Measurements from ENCODE around the gene VEZF1. TPM values are rescaled to one million over a fixed set of nuclear protein-coding genes. Genes with fewer than 3 reads are reported as not detected.

VEZF1 gene
- total and polyA plus RNA-seq, 12 donors: 17.5 to 81.2 (median 60.7) TPM

- 1% methylated on average over 50 to 81 of the region's 85 CpGs for WGBS, 2 donors
- Histone ChIP-seq H3K36me3 (no peaks in the 10 kb centered on the region), H3K27me3 (peaks cover 0 to 4% (median 0%) of the 10 kb centered on the region in 7 donors), H3K4me1 (peaks cover 16 to 63% (median 60%) of the 10 kb centered on the region in 9 donors), H3K4me3 (peak overlapping the region; percentile 67 to 98 (median 84)), H3K9me3 (no peaks in the 10 kb centered on the region), H3K27ac (peak overlapping the region; percentile 97 to 100 (median 99))
- TF ChIP-seq CTCF (IDR thresholded peaks at IDR 0.05): peak in 1 of 9 donors; percentile 8
- intact Hi-C loops (cut with DNase I): loop anchor here in 8 of 10 donors (2.0 to 10.0 kb wide), 8 partner anchors 32 to 62 kb away; partner anchors contain the start of gene VEZF1 (in 5 of the 8)
- DNase-seq (peak; percentile 88 to 93), ATAC-seq (peak; percentile 77 to 92 (median 88))
Measured at GRCh38 chr17:57954397-57955182, 33.5 kb downstream of the VEZF1 start.

DNA sequence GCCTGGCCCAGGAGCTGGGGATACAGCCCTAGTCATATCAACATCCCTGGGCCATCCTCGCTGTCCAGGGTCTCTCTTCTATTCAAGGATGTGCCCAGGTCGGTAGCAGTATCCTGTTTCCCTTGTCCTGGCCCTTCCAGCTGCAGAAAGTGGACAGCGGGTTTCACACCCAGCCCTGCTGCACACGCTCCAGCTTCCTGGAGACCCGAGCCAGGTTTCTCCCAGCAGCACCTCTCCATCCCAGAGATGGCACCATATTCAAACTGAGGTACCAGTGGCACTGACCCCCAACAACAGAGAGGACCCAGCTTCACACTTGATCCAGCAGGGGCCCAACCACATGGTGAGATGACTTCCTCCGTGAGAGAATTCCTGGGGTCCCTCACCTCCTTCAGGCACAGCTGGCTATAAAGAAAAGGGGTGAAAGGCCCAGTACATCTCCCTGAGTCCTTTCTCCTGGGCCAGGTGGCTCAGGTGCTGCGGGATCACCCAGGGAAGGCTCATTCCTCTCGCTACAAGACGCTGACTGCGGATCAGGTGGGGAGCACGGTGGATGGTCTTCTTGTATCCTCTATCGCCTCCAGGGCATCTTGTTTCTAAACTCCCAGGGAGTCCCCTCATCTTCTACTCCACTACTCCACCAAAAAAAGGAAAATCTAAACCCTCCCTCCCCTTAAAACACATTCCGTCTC is 34.2 kb downstream of the VEZF1 start:
- H3K4me1 ChIP-seq: peaks cover 20 to 71% (median 68%) of the 10 kb centered on the region in 9 donors
- WGBS, 2 donors: 49 to 51% methylated on average over 13 of the region's 13 CpGs

DNA sequence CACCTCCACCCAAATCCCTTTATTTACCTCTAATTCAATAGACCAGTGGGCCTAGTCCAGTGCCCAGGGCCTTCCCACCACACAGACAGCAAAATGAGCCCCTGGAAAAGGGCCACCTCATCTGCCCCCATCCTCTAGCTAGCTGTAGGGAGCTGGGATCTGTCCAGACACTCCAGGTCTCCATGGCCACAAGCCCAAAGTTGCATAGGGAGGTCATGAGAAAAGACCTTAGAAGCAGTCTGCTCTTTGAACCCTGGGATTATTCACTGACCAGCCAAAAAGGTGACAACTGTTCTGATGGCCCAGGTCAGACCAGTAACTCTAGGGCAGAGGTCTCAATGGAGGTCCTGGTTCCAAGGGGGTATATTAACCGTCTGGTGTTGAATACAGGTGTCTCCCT is 34.8 kb downstream of the VEZF1 start:
- Histone ChIP-seq H3K4me1 (peaks cover 26 to 77% (median 74%) of the 10 kb centered on the region in 9 donors), H3K4me3 (no peak overlapping the region), H3K27ac (peak overlapping the region; percentile 19 to 100 (median 99)), H3K27me3 (peaks cover 0 to 4% (median 0%) of the 10 kb centered on the region in 7 donors), H3K9me3 (no peaks in the 10 kb centered on the region), H3K36me3 (no peaks in the 10 kb centered on the region)
- TF ChIP-seq CTCF (IDR thresholded peaks at IDR 0.05): no peak
- intact Hi-C loops (cut with DNase I): loop anchor here in 7 of 10 donors (5.0 to 10.0 kb wide), 4 partner anchors 34 to 61 kb away; partner anchors contain the start of gene VEZF1 (in 4 of the 7)
- ATAC-seq: no peak
- no peak for DNase-seq
- 73 to 83% methylated on average over 1 of the region's 1 CpG for WGBS, 2 donors

More for the DNA sequence above, 34.2 kb downstream of the VEZF1 start:
- H3K4me3 ChIP-seq: peak overlapping the region; percentile 67 to 98 (median 84)
- DNase-seq: no peak
- TF ChIP-seq CTCF (IDR thresholded peaks at IDR 0.05): no peak
- intact Hi-C loops (cut with DNase I): loop anchor here in 8 of 10 donors (2.0 to 10.0 kb wide), 8 partner anchors 33 to 62 kb away; partner anchors contain the start of gene VEZF1 (in 5 of the 8)
- H3K9me3 ChIP-seq: no peaks in the 10 kb centered on the region
- H3K27ac ChIP-seq: peak overlapping the region; percentile 97 to 100 (median 99)
- H3K36me3 ChIP-seq: no peaks in the 10 kb centered on the region
- ATAC-seq: peak in 5 of 8 donors; percentile 1 to 23 (median 10)
- peaks cover 0 to 4% (median 0%) of the 10 kb centered on the region in 7 donors for H3K27me3 ChIP-seq

DNA sequence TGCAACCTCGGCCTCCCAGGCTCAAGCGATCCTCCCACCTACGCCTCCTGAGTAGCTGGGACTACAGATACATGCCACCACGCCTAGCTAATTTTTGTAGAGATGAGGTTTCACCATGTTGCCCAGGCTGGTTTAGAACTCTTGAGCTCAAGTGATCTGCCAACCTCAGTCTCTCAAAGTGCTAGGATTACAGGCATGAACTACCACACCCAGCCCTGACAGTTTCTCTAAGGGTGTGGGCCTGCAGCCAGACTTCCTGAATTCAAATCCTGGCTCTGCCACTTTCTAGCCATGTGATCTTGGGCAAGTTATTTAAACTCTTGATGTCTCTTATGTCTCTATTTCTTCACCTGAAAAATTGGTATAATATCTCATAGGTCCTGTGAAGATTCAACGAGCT is 38.4 kb downstream of the VEZF1 start:
- ATAC-seq: no peak
- intact Hi-C loops (cut with DNase I): loop anchor here in 7 of 10 donors (5.0 to 10.0 kb wide), 5 partner anchors 32 to 57 kb away; partner anchors contain the start of gene VEZF1 (in 4 of the 7)
- TF ChIP-seq CTCF (IDR thresholded peaks at IDR 0.05): no peak
- Histone ChIP-seq H3K4me1 (peaks cover 41 to 98% (median 93%) of the 10 kb centered on the region in 9 donors), H3K36me3 (no peaks in the 10 kb centered on the region), H3K27ac (peak overlapping the region in 9 of 10 donors; percentile 70 to 100 (median 85)), H3K27me3 (no peaks in the 10 kb centered on the region), H3K9me3 (no peaks in the 10 kb centered on the region), H3K4me3 (no peak overlapping the region)
- peak in 1 of 2 donors; percentile 44 for DNase-seq
- WGBS, 2 donors: 87 to 90% methylated on average over 5 of the region's 5 CpGs
